Astrocyte (in vitro differentiated cells and primary cell): Measurements from ENCODE around the gene PROSER3. TPM values are rescaled to one million over a fixed set of nuclear protein-coding genes. Genes with fewer than 3 reads are reported as not detected.

Source experiments
- DNase-seq: peaks from one replicate; pipeline ENCODE4 v3.0.0-alpha.2; 2010; ENCODE audit warnings: low read depth
- FAIRE-seq: peaks from 2 replicates; lab custom pipeline; 2011; peaks lifted over from hg19 to GRCh38; lab: Jason Lieb, UNC
- H2AFZ ChIP-seq: 2 replicates; pipeline ENCODE4 v1.6.0; 2012; ENCODE audit warnings: low read depth, low read length, inconsistent platforms
- H3K27ac ChIP-seq: 2 replicates; pipeline ENCODE4 v1.5.1; 2011; ENCODE audit warnings: low read depth, low read length, inconsistent platforms
- H3K27me3 ChIP-seq: 2 replicates; pipeline ENCODE4 v1.6.0; 2011; ENCODE audit warnings: low read length, inconsistent platforms; ENCODE audit not compliant: insufficient read depth
- H3K36me3 ChIP-seq: 2 replicates; pipeline ENCODE4 v1.5.1; 2011; ENCODE audit warnings: low read length, inconsistent platforms; ENCODE audit not compliant: insufficient read depth
- H3K4me1 ChIP-seq: 2 replicates; pipeline ENCODE4 v1.5.1; 2011; ENCODE audit warnings: low read length, inconsistent platforms; ENCODE audit not compliant: insufficient read depth
- H3K4me2 ChIP-seq: 2 replicates; pipeline ENCODE4 v1.6.0; 2012; ENCODE audit warnings: low read length, inconsistent platforms
- H3K4me3 ChIP-seq: 2 replicates; pipeline ENCODE4 v1.5.1; 2011; ENCODE audit warnings: low read depth, mild to moderate bottlenecking, low read length, inconsistent platforms; ENCODE audit not compliant: insufficient read depth
- H3K79me2 ChIP-seq: 2 replicates; pipeline ENCODE4 v1.6.0; 2012; ENCODE audit warnings: mild to moderate bottlenecking, low read length, inconsistent platforms; ENCODE audit not compliant: insufficient read depth
- H3K9ac ChIP-seq: 2 replicates; pipeline ENCODE4 v1.6.0; 2012; ENCODE audit warnings: mild to moderate bottlenecking, low read length, inconsistent platforms
- H3K9me3 ChIP-seq: 2 replicates; pipeline ENCODE4 v1.5.1; 2012; ENCODE audit warnings: low read depth, mild to moderate bottlenecking, low read length, inconsistent platforms; ENCODE audit not compliant: insufficient read depth
- H4K20me1 ChIP-seq: 2 replicates; pipeline ENCODE4 v1.6.0; 2012; ENCODE audit warnings: low read length, inconsistent platforms; ENCODE audit not compliant: insufficient read depth
- H3K27ac Mint-ChIP-seq: one replicate; pipeline ENCODE4 v1.8.0; 2021; ENCODE audit warnings: mild to moderate bottlenecking, mixed read lengths; ENCODE audit not compliant: unreplicated experiment
- H3K27me3 Mint-ChIP-seq: one replicate; pipeline ENCODE4 v1.8.0; 2021; ENCODE audit warnings: low read depth, mixed read lengths; ENCODE audit not compliant: unreplicated experiment
- H3K36me3 Mint-ChIP-seq: one replicate; pipeline ENCODE4 v1.8.0; 2021; ENCODE audit warnings: low read depth, mixed read lengths; ENCODE audit not compliant: unreplicated experiment
- H3K4me1 Mint-ChIP-seq: one replicate; pipeline ENCODE4 v1.8.0; 2021; ENCODE audit warnings: low read depth, mixed read lengths; ENCODE audit not compliant: unreplicated experiment
- H3K4me3 Mint-ChIP-seq: one replicate; pipeline ENCODE4 v1.8.0; 2021; ENCODE audit warnings: mild to moderate bottlenecking, moderate library complexity, mixed read lengths; ENCODE audit not compliant: unreplicated experiment
- H3K9me3 Mint-ChIP-seq: one replicate; pipeline ENCODE4 v1.8.0; 2021; ENCODE audit warnings: mild to moderate bottlenecking, mixed read lengths; ENCODE audit not compliant: unreplicated experiment
- CTCF ChIP-seq: IDR thresholded peaks from 2 replicates; pipeline ENCODE4 v1.5.1; 2011; ENCODE audit warnings: low read depth, mild to moderate bottlenecking, inconsistent platforms, low read length, moderate library complexity; ENCODE audit not compliant: insufficient read depth
- EZH2 ChIP-seq: IDR thresholded peaks from 2 replicates; pipeline ENCODE4 v1.6.1; 2012; ENCODE audit warnings: mild to moderate bottlenecking, low read length, inconsistent platforms; ENCODE audit not compliant: insufficient read depth
- total RNA-seq: library from RNA; stranded (reverse); gene quantifications from 2 replicates; pipeline ENCODE4 v1.2.1, GENCODE V29; 2021

The PROSER3 gene
- total RNA-seq, 1 donor from 2014 or later, result 35.6 TPM

GRCh38 chr19:35782589-35782988 is 24.6 kb downstream of the PROSER3 start:
- Histone ChIP-seq H3K4me2 (no peak overlapping the region), H3K36me3 (no peaks in the 10 kb centered on the region), H3K4me3 (no peak overlapping the region), H4K20me1 (no peaks in the 10 kb centered on the region), H3K9me3 (no peaks in the 10 kb centered on the region), H3K27ac (no peak overlapping the region), H3K27me3 (no peaks in the 10 kb centered on the region), H2AFZ (no peak overlapping the region), H3K9ac (no peak overlapping the region), H3K79me2 (no peaks in the 10 kb centered on the region), H3K4me1 (no peaks in the 10 kb centered on the region)
- Mint-ChIP-seq H3K9me3 (no peaks in the 10 kb centered on the region), H3K36me3 (peaks cover 11% of the 10 kb centered on the region), H3K27me3 (peaks cover 35% of the 10 kb centered on the region), H3K4me3 (no peak overlapping the region), H3K4me1 (peaks cover 4% of the 10 kb centered on the region), H3K27ac (no peak overlapping the region)
- TF ChIP-seq EZH2, result no peak
- no peak for TF ChIP-seq CTCF
- DNase-seq, result no peak
- FAIRE-seq, result no peak

- Mint-ChIP-seq H3K4me3 (no peak overlapping the region), H3K27me3 (peaks cover 37% of the 10 kb centered on the region), H3K9me3 (no peaks in the 10 kb centered on the region), H3K36me3 (peaks cover 11% of the 10 kb centered on the region), H3K4me1 (peaks cover 4% of the 10 kb centered on the region), H3K27ac (no peak overlapping the region)
- no peaks in the 10 kb centered on the region for H3K79me2 ChIP-seq
- no peak overlapping the region for H3K4me2 ChIP-seq
- no peaks in the 10 kb centered on the region for H3K36me3 ChIP-seq
- TF ChIP-seq CTCF (no peak), EZH2 (no peak)
- H2AFZ ChIP-seq, result no peak overlapping the region
- no peak overlapping the region for H3K27ac ChIP-seq
- no peak for DNase-seq
- no peak for FAIRE-seq
- no peaks in the 10 kb centered on the region for H3K4me1 ChIP-seq
- no peak overlapping the region for H3K4me3 ChIP-seq
- no peak overlapping the region for H3K9ac ChIP-seq
- no peaks in the 10 kb centered on the region for H3K27me3 ChIP-seq
- no peaks in the 10 kb centered on the region for H3K9me3 ChIP-seq
- no peaks in the 10 kb centered on the region for H4K20me1 ChIP-seq
Observed at GRCh38 chr19:35783469-35784434, 25.8 kb downstream of the PROSER3 start.
